ENCODE results near the gene PEX6.

PEX6 gene

DNA sequence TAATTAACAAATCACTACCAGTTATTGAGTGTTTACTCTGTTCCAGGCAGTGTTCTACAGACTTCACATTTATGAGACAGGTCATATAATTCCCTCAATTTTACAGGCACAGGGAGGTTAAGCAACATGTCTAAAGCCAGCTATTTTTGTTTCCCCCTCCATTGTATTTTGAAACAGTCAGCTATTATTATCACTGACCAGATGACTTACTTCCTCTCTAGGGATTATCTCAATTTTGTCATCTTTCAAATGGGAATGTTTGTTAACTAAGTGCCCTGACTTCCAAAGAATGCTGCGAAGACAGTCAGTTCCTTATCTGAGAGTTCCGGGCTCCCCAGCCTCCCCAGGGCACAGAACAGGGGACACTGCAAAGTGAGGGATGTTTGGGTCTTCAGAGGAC lies 55.3 kb downstream of the PEX6 start:
- H3K9me3 Mint-ChIP-seq, result no peaks in the 10 kb centered on the region
- no peak overlapping the region for H3K27ac Mint-ChIP-seq
- DNase-seq (ENCODE audit: low spot score in 2 of 2), result no peak
- no peak for ATAC-seq (ENCODE audit: low read depth)
- H3K27me3 Mint-ChIP-seq, result no peaks in the 10 kb centered on the region
- peaks cover 2% of the 10 kb centered on the region for H3K36me3 Mint-ChIP-seq
- peaks cover 12% of the 10 kb centered on the region for H3K4me1 Mint-ChIP-seq
- no peak overlapping the region for H3K4me3 Mint-ChIP-seq

DNA sequence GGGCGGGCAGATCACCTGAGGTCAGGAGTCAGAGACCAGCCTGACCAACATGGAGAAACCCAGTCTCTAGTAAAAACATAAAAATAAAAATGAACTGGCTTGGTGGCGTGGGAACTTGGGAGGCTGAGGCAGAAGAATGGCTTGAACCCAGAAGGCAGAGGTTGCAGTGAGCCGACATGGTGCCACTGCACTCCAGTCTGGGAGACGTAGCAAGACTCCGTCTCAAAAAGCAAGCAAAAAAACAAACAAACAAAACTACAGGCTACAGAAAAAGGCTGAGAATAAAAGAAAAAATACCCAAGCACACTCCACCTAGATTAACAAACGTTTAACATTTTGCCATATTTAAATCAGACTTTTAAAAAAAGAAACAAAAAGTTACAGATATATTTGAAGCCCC lies 57.2 kb downstream of the PEX6 start:
- no peak overlapping the region for H3K27ac Mint-ChIP-seq
- H3K9me3 Mint-ChIP-seq, result no peaks in the 10 kb centered on the region
- ATAC-seq (ENCODE audit: low read depth), result no peak
- H3K4me3 Mint-ChIP-seq, result no peak overlapping the region
- no peaks in the 10 kb centered on the region for H3K36me3 Mint-ChIP-seq
- H3K4me1 Mint-ChIP-seq, result peaks cover 9% of the 10 kb centered on the region
- DNase-seq (ENCODE audit: low spot score in 2 of 2), result no peak
- no peaks in the 10 kb centered on the region for H3K27me3 Mint-ChIP-seq

DNA sequence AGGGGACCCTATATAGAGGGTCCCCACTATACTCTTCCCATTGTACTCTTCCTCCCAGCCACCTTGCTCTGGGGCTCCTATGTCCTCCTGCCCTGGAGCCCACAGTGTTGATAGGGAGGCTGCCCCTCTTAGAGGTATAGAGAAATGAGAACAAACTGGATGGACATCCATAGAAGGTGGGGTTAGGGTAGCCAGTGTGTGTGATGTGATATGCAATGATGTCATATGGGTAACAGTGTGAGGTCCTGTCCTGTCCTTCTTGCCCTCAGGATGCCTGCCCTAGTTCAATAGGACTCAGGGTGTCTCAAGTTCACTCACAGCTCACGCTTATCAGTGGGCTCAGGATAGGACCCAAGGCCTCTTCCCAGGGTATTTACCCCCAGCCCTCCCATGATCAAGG lies 62.7 kb downstream of the PEX6 start:
- Mint-ChIP-seq H3K4me3 (no peak overlapping the region), H3K4me1 (peaks cover 6% of the 10 kb centered on the region), H3K27me3 (peaks cover 3% of the 10 kb centered on the region), H3K36me3 (no peaks in the 10 kb centered on the region), H3K27ac (peak overlapping the region; percentile 53), H3K9me3 (no peaks in the 10 kb centered on the region)
- no peak for DNase-seq (ENCODE audit: low spot score in 2 of 2)
- no peak for ATAC-seq (ENCODE audit: low read depth)

DNA sequence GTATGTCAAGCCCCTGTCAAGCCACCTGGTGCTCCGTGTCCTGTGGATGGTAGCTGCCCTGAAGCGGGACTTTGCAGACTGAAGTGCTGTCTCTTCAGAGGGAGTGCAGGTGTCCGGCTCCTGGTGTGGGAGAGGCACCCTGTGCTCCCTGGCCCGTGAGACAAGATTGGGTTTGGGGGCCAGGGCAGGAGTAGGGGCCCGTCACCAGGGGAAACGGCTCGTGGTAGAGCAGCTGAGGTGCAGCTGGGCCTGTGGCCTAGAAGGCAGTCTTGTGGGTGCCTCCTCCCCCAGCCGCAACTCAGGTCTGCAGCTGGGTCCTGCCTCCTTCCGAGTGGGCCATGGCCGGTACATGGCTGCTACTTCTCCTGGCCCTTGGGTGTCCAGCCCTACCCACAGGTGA lies 63.2 kb downstream of the PEX6 start, which contains the start of gene PTCRA:
Gene PTCRA (plus strand): TSS at position 322 of the 400 bp plus-strand sequence. CDS start 17 bp downstream, at position 339.
- peaks cover 8% of the 10 kb centered on the region for H3K4me1 Mint-ChIP-seq
- DNase-seq (ENCODE audit: low spot score in 2 of 2) (no peak), ATAC-seq (ENCODE audit: low read depth) (peak; percentile 46)
- H3K36me3 Mint-ChIP-seq, result no peaks in the 10 kb centered on the region
- no peak within 1 kb of the TSS for H3K4me3 Mint-ChIP-seq
- H3K27ac Mint-ChIP-seq, result peak within 1 kb of the TSS; percentile 53
- no peaks in the 10 kb centered on the region for H3K9me3 Mint-ChIP-seq
- H3K27me3 Mint-ChIP-seq, result peaks cover 8% of the 10 kb centered on the region

DNA sequence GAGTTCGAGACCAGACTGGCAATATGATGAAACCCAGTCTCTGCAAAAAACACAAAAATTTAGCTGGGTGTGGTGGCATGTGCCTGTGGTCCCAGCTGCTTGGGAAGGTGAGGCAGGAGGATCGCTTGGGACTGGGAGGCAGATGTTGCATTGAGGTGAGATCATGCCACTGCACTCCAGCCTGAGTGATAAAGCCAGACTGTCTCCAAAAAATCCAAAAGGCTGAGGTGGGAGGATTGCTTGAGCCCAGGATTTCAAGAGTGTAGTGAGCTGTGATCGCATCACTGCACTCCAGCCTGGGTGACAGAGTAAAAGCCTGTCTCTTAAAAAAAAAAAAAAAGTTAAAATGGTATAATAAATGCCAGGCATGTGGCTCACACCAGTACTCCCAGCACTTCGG lies 64.4 kb downstream of the PEX6 start:
- no peak overlapping the region for H3K4me3 Mint-ChIP-seq
- H3K4me1 Mint-ChIP-seq, result peaks cover 8% of the 10 kb centered on the region
- H3K36me3 Mint-ChIP-seq, result no peaks in the 10 kb centered on the region
- no peak overlapping the region for H3K27ac Mint-ChIP-seq
- ATAC-seq (ENCODE audit: low read depth) (no peak), DNase-seq (ENCODE audit: low spot score in 2 of 2) (no peak)
- H3K9me3 Mint-ChIP-seq, result no peaks in the 10 kb centered on the region
- H3K27me3 Mint-ChIP-seq, result peaks cover 8% of the 10 kb centered on the region

Measured in memory B cell (primary cell).